T-helper 17 cell (primary cell): ENCODE measurements around the gene SMURF2. TPM values are rescaled to one million over a fixed set of nuclear protein-coding genes. Genes with fewer than 3 reads are reported as not detected.
"Not testable (repeated sequence)": the region's sequence is repeated elsewhere in the genome, so short reads cannot be mapped to it uniquely, and the experiment has no call there.

Experiments
- ATAC-seq: fragments of 150-1000 bp; cut with Tn5 transposase; 2 replicates; pipeline ENCODE4 v1.10.0; 2021; ENCODE audit warnings: mild to moderate bottlenecking, moderate library complexity
- DNase-seq, 3 donors: peaks; one replicate each; pipeline versions ENCODE4 v3.0.0 to v3.0.0-alpha.2; 2020 to 2021
- H3K9me3 ChIP-seq: one replicate; pipeline ENCODE4 v1.7.0; 2013; ENCODE audit warnings: low read length, mild to moderate bottlenecking; ENCODE audit not compliant: control insufficient read depth, poor library complexity, severe bottlenecking
- H3K27ac Mint-ChIP-seq: one replicate; pipeline ENCODE4 v1.8.0; 2022; ENCODE audit warnings: mild to moderate bottlenecking, moderate library complexity, mixed read lengths
- H3K27me3 Mint-ChIP-seq: one replicate; pipeline ENCODE4 v1.8.0; 2022; ENCODE audit warnings: mixed read lengths
- H3K36me3 Mint-ChIP-seq: one replicate; pipeline ENCODE4 v1.8.0; 2022; ENCODE audit warnings: low read depth, mixed read lengths
- H3K4me1 Mint-ChIP-seq: one replicate; pipeline ENCODE4 v1.8.0; 2022; ENCODE audit warnings: mild to moderate bottlenecking, mixed read lengths
- H3K4me3 Mint-ChIP-seq: one replicate; pipeline ENCODE4 v1.8.0; 2022; ENCODE audit warnings: mild to moderate bottlenecking, moderate library complexity, mixed read lengths
- total RNA-seq, 4 donors: library from RNA in 2 of 4; stranded (reverse) in 2 of 4; gene quantifications; one replicate each; pipeline ENCODE4 v1.2.3 and lab custom pipeline; 2022 to 2026

Gene SMURF2
- total RNA-seq, 2 donors from 2014 or later = 25.4 to 26.6 TPM

DNA sequence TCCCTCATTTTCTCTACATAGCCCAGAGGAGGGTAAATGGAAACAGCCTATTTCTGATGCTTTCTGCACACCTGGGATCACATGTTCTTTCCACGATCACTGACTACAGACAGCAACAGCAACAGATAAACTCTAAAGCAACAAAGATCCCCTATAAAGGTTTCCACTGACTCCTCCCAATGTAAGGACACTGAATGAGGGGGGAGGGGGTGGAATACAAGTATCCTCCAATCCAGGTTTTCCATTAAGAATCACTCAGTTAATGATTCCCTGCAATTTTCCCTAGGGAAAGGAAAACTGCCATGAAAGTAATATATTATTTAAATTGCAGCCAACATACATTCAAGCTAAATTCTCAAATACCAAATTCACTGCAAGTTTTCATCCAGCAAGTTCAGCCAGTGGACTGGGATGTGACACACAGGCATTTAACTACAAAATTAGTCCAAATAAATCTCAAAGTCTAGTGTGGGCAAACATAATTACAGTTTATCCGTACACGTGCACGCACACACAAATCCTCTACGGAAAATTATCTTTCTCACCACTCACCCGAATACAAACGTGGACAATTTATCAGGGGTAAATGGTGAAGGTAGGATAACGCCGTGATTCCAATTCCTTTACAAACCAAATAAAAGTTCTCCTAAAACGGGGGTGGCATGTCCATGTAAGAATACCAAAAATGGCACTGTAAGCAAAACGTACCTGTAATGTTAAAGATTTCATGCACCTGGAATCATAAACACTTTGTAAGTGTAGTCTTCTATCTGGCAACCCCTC is 1.7 kb downstream of the SMURF2 start:
- Mint-ChIP-seq H3K4me3 (peak overlapping the region; percentile 97), H3K27ac (peak overlapping the region; percentile 91), H3K4me1 (peaks cover 35% of the 10 kb centered on the region)
- DNase-seq, ATAC-seq, H3K27me3 Mint-ChIP-seq, H3K36me3 Mint-ChIP-seq, H3K9me3 ChIP-seq: not testable (repeated sequence)

DNA sequence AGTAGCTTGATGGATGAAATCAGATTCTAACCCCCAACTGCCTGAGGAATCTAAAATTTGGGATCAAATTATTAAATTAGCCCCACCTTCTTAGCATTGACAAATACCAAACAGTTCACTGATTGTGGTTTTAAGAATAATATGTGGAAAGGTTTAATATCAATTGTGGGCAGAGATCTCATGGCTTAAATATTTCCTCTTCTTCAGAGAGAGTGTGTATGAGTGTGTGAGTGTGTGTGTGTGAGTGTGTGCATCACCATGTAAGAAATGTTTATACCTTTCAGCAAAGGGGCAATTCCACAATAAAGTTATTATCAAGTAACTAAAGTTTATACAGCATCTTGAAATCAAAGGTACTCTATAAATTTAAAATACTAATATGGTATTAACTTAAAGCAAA is 3.2 kb downstream of the SMURF2 start:
- Mint-ChIP-seq H3K36me3 (peaks cover 4% of the 10 kb centered on the region), H3K27ac (peak overlapping the region; percentile 91), H3K4me1 (peaks cover 35% of the 10 kb centered on the region), H3K4me3 (peak overlapping the region; percentile 3), H3K27me3 (no peaks in the 10 kb centered on the region)
- no peak for ATAC-seq
- H3K9me3 ChIP-seq = no peaks in the 10 kb centered on the region
- DNase-seq = no peak

DNA sequence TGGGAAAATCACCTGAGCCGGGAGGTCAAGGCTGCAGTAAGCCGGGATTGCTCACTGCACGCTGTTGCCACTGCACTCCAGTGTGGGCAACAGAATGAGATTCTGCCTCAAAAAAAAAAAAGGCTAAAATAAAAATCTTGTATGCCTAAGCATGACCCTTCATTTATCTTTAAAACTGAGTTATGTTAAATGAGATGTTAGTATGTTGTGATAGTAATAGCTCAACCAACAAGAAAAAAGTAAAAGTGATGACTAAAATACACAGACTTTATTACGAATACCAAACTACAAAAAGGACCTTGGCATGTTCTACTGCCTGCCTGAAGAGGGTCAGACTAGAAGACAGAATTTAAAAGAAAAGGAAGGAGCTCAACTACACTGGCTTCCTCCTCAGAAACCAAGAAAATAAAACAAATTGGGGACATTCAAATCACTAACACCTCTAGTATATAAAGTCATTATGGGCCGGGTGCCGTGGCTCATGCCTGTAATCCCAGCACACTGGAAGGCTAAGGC is 4.4 kb downstream of the SMURF2 start:
- H3K9me3 ChIP-seq = no peaks in the 10 kb centered on the region
- peak overlapping the region; percentile 41 for H3K4me3 Mint-ChIP-seq
- no peak for DNase-seq
- peak overlapping the region; percentile 61 for H3K27ac Mint-ChIP-seq
- H3K36me3 Mint-ChIP-seq = peaks cover 4% of the 10 kb centered on the region
- peaks cover 38% of the 10 kb centered on the region for H3K4me1 Mint-ChIP-seq
- ATAC-seq = no peak
- H3K27me3 Mint-ChIP-seq = no peaks in the 10 kb centered on the region

DNA sequence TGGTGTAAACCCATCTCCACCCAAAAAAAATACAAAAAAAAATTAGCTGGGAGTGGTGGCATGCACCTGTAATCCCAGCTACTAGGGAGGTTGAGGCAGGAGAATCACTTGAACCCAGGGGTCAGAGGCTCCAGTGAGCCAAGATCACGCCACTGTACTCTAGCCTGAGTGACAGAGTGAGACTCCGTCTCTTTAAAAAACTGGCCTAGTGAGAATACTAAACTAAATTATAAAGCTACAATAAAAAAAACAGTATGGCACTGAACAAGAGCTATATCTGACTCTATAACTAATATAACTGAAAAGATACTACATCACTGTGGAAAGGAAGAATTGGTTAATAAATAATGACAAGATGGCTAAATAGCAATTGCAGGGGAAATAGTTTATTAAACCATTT is 6.4 kb downstream of the SMURF2 start:
- no peaks in the 10 kb centered on the region for H3K9me3 ChIP-seq
- Mint-ChIP-seq H3K27ac (no peak overlapping the region), H3K4me3 (no peak overlapping the region), H3K4me1 (peaks cover 40% of the 10 kb centered on the region), H3K27me3 (no peaks in the 10 kb centered on the region), H3K36me3 (peaks cover 2% of the 10 kb centered on the region)
- DNase-seq (no peak), ATAC-seq (no peak)

DNA sequence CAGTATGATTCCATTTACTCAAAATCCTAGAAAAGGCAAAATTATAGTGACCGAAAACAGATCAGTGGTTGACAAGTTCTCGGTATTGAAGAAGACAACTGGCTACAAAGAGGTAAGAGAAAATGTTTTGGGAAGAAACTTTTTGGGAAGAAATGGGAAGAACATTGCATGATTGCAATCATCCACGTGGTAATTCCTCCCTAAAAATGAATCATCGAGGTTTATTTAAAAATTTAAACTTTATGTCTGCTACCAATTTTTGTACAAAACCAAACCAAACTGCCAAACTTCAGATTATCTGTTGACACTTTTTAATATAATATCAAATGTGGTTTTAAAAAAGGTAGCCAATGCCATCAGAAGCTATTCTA is 8.1 kb downstream of the SMURF2 start:
- H3K36me3 Mint-ChIP-seq = peaks cover 2% of the 10 kb centered on the region
- no peak overlapping the region for H3K27ac Mint-ChIP-seq
- DNase-seq (no peak), ATAC-seq (no peak)
- no peak overlapping the region for H3K4me3 Mint-ChIP-seq
- no peaks in the 10 kb centered on the region for H3K27me3 Mint-ChIP-seq
- peaks cover 32% of the 10 kb centered on the region for H3K4me1 Mint-ChIP-seq
- no peaks in the 10 kb centered on the region for H3K9me3 ChIP-seq

DNA sequence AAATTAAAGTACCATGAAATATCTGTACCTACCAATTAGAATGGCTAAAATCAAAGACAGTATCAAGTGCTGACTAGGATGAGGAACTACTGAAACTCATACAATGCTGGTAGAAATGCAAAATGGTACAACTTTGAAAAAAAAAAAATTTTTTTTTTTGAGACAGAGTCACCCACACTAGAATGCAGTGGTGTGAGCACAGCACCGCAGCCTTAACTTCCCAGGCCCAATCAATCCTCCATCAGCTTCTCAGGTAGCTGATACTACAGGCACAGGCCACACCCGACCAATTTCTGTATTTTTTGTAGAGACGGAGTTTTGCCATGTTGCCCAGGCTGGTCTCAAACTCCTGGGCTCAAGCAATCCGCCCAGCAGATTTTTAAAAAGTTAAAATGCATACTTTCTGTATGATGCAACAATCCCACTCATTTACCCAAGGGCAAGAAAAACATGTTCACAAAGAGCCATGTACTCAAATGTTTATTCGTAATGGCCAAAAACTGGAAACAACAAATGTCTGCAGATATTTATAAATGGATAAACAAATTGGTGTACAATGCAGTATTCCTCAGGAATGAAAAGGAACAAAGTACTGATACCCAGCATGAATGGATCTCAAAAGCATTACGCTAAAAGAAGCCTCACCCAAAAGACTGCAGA is 8.7 kb downstream of the SMURF2 start:
- no peak for ATAC-seq
- H3K4me3 Mint-ChIP-seq = no peak overlapping the region
- H3K4me1 Mint-ChIP-seq = peaks cover 32% of the 10 kb centered on the region
- no peaks in the 10 kb centered on the region for H3K9me3 ChIP-seq
- H3K27me3 Mint-ChIP-seq = no peaks in the 10 kb centered on the region
- peaks cover 2% of the 10 kb centered on the region for H3K36me3 Mint-ChIP-seq
- H3K27ac Mint-ChIP-seq = peak overlapping the region; percentile 39
- DNase-seq = no peak

DNA sequence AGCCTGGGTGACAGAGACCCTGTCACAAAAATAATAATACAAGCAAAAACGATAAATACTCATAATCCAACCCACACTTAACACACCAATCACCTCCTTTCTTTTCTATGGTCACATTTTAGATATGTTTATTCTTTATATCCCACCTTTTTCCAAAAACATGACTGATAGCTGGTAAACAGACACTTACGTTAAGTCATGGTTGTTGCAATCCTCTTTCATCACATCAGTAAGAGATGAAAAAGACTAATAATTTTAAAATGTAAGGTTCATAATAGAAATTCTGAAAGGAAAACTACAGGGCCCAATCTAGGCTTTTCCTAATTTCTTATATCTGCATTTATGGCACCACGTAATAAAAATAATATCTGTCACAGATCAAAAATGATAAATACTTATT is 10.2 kb downstream of the SMURF2 start:
- peaks cover 23% of the 10 kb centered on the region for H3K4me1 Mint-ChIP-seq
- H3K27me3 Mint-ChIP-seq = no peaks in the 10 kb centered on the region
- ATAC-seq (no peak), DNase-seq (no peak)
- peak overlapping the region; percentile 62 for H3K27ac Mint-ChIP-seq
- no peak overlapping the region for H3K4me3 Mint-ChIP-seq
- H3K36me3 Mint-ChIP-seq = peaks cover 2% of the 10 kb centered on the region
- H3K9me3 ChIP-seq = no peaks in the 10 kb centered on the region

DNA sequence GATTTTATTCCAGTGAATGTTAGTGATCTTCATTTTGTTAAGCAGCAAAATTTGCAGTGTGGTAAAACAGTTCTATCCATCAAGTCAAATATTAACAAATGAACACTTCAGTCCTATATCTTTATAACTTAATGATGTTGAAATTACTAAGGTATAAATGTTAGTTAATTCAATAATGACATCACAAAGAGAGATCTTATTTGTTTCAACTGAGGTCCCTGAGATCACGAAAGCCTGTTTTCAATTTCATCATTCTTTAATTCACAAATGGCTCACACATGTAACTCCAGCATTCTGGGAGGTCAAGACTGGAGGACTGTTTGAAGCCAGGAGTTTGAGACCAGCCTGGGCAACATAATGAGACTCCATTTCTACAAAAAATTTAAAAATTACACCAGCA is 13.9 kb downstream of the SMURF2 start:
- Mint-ChIP-seq H3K4me3 (no peak overlapping the region), H3K4me1 (peaks cover 23% of the 10 kb centered on the region), H3K36me3 (peaks cover 5% of the 10 kb centered on the region), H3K27ac (no peak overlapping the region), H3K27me3 (no peaks in the 10 kb centered on the region)
- no peaks in the 10 kb centered on the region for H3K9me3 ChIP-seq
- DNase-seq (no peak), ATAC-seq (no peak)

DNA sequence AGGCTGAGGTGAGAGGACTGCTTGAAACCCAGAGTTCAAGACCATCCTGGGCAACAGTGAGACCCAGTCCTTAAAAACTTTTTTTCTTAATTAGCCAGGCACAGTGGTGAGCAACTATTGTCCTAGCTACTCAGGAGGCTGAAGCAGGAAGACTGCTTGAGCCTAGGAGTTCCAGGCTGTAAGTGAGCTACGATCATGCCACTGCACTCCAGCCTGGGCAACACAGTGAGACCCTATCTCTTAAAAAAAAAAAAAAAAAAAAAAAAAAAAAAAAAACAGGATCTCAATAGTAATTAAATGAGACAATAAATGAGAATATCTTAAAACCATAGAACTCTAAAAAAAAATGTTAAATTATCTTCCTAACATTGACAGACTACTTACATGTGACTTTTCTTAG is 14.3 kb downstream of the SMURF2 start:
- peaks cover 20% of the 10 kb centered on the region for H3K4me1 Mint-ChIP-seq
- no peak overlapping the region for H3K27ac Mint-ChIP-seq
- DNase-seq = no peak
- H3K4me3 Mint-ChIP-seq = no peak overlapping the region
- ATAC-seq = no peak
- no peaks in the 10 kb centered on the region for H3K9me3 ChIP-seq
- H3K36me3 Mint-ChIP-seq = peaks cover 5% of the 10 kb centered on the region
- H3K27me3 Mint-ChIP-seq = no peaks in the 10 kb centered on the region

DNA sequence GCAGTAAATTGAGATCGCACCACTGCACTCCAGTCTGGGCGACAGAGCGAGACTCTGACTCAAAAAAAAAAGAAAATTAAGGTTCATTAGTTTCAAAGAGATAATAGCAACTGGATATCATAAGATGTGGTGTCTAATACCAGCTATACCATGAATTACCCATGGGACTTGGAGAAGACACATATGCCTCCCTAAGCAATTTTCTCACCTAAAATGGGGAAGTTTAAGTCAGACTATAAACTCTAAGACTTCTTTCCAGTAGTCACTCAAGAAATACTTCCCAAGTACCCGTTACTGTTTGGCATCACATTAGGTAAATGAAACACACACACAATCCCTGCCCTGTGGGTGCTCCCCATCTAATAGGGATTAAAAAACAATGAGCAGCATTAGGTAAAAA is 22.6 kb downstream of the SMURF2 start:
- no peaks in the 10 kb centered on the region for H3K9me3 ChIP-seq
- no peak overlapping the region for H3K27ac Mint-ChIP-seq
- DNase-seq (no peak), ATAC-seq (no peak)
- H3K4me3 Mint-ChIP-seq = no peak overlapping the region
- no peaks in the 10 kb centered on the region for H3K27me3 Mint-ChIP-seq
- H3K4me1 Mint-ChIP-seq = peaks cover 38% of the 10 kb centered on the region
- H3K36me3 Mint-ChIP-seq = peaks cover 2% of the 10 kb centered on the region

DNA sequence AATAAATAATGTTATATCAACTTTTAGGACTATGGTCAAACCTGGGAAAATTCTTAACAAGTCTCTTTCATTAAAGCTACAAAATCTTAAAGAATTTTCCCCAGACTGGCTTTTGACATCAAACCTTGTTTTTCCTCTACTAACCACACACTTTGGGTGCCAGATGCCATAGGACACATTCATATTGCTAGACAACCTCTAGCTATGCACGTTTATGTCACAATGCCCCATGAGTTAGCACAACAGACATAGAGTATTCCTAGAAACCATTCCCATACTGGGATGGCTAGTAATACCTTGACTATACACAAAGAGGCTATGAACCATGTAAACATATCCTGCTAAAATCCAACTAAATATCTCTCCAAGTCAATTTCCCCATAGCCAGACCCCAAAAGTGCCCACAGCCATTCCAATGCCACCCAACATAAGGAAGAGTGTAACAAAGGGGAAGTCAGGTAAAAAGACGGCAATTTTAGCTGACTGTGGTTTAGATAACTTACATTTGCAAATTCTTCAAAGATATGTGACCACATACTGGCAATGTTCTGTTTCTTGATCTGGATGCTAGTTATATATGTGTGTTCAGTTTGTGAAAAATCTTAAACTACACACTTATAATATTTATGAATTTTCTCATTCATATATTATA is 23.4 kb downstream of the SMURF2 start:
- H3K27me3 Mint-ChIP-seq = no peaks in the 10 kb centered on the region
- H3K27ac Mint-ChIP-seq = no peak overlapping the region
- H3K4me1 Mint-ChIP-seq = peaks cover 42% of the 10 kb centered on the region
- no peak for ATAC-seq
- H3K4me3 Mint-ChIP-seq = no peak overlapping the region
- H3K9me3 ChIP-seq = no peaks in the 10 kb centered on the region
- no peak for DNase-seq
- peaks cover 2% of the 10 kb centered on the region for H3K36me3 Mint-ChIP-seq

DNA sequence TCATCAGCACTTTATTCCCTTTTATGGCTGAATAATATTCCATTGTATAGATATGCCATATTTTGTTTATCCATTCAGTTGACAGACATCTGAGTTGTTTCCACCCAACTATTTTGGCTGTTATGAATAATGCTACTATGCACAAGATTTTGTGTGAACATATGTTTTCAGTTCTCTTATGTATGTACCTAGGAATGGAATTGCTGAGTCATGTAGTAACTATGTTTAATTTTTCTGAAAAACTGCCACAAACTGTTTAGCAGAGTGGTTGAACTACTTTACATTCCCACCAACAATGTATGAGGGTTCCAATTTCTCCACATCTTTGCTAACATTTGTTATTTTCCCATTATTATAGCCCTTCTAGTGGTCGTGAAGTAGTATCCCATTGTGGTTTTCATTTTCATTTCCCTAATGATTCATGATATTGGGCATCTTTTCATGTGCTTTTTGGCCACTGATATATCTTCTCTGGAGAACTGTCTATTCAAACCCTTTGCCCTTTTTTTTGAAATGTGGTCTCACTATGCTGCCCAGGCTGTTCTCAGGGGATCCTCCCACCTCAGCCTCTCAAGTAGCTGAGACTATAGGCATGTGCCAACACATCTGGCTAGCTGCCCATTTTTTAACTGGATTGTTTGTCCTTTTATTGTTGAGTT is 26.3 kb downstream of the SMURF2 start:
- Mint-ChIP-seq H3K4me1 (peaks cover 48% of the 10 kb centered on the region), H3K36me3 (peaks cover 2% of the 10 kb centered on the region), H3K27ac (no peak overlapping the region), H3K4me3 (no peak overlapping the region), H3K27me3 (no peaks in the 10 kb centered on the region)
- ATAC-seq = no peak
- no peak for DNase-seq
- no peaks in the 10 kb centered on the region for H3K9me3 ChIP-seq

DNA sequence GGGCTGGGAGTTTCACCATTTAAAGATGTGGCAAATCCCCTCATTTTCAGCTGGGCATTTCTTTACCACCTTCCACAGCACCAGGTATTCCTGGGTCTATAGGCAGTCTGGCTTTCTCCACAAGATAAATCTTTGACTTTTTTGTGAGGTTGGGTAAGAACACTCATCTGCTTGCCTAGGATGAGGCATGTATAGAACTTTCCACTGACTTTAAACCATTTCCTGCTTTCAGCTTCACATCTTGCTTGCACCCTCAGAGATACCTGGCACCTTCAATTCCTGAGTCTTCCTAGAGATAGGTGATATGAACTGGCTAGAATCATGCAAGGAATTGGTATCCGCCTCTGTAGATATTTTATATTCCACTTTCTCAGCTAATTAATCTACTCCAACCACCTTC is 27.9 kb downstream of the SMURF2 start:
- H3K36me3 Mint-ChIP-seq = peaks cover 2% of the 10 kb centered on the region
- no peaks in the 10 kb centered on the region for H3K27me3 Mint-ChIP-seq
- H3K4me1 Mint-ChIP-seq = peaks cover 49% of the 10 kb centered on the region
- H3K27ac Mint-ChIP-seq = no peak overlapping the region
- H3K4me3 Mint-ChIP-seq = no peak overlapping the region
- H3K9me3 ChIP-seq = no peaks in the 10 kb centered on the region
- ATAC-seq (no peak), DNase-seq (no peak)
